Medulla oblongata (tissue), 1 donor: Measurements from ENCODE around the gene ZMIZ1.

Source experiments
- DNase-seq: peaks from one replicate; pipeline ENCODE4 v3.0.0-alpha.2; 2015; ENCODE audit errors: extremely low spot score

The ZMIZ1 gene

GRCh38 chr10:79052291-79053080 lies 16.3 kb upstream of the ZMIZ1 start:
- no peak for DNase-seq

GRCh38 chr10:79053081-79053434 lies 15.7 kb upstream of the ZMIZ1 start:
- DNase-seq: no peak

GRCh38 chr10:79053481-79054202 lies 15.1 kb upstream of the ZMIZ1 start:
- no peak for DNase-seq

- DNase-seq: no peak
These were observed 14.3 kb upstream of the ZMIZ1 start for GRCh38 chr10:79054203-79055099.

- no peak for DNase-seq
These were observed 13.5 kb upstream of the ZMIZ1 start for GRCh38 chr10:79055100-79055782.

GRCh38 chr10:79055892-79056291 lies 12.9 kb upstream of the ZMIZ1 start:
- no peak for DNase-seq

GRCh38 chr10:79056361-79056735 lies 12.4 kb upstream of the ZMIZ1 start:
- DNase-seq: no peak

- no peak for DNase-seq
These were observed 11.9 kb upstream of the ZMIZ1 start for GRCh38 chr10:79056736-79057391.

GRCh38 chr10:79057481-79058275 lies 11.1 kb upstream of the ZMIZ1 start:
- DNase-seq: no peak

- DNase-seq: no peak
These were observed 9.6 kb upstream of the ZMIZ1 start for GRCh38 chr10:79058899-79059841.

- peak; percentile 88 for DNase-seq
These were observed 8.8 kb upstream of the ZMIZ1 start for GRCh38 chr10:79059859-79060379.

- DNase-seq: no peak
These were observed 8.0 kb upstream of the ZMIZ1 start for GRCh38 chr10:79060641-79061255.

- peak; percentile 69 for DNase-seq
These were observed 7.1 kb upstream of the ZMIZ1 start for GRCh38 chr10:79061441-79062315.

GRCh38 chr10:79063071-79063491 lies 5.7 kb upstream of the ZMIZ1 start:
- no peak for DNase-seq

GRCh38 chr10:79063661-79064492 lies 4.9 kb upstream of the ZMIZ1 start:
- no peak for DNase-seq

GRCh38 chr10:79065091-79065551 lies 3.6 kb upstream of the ZMIZ1 start:
- DNase-seq: no peak
